ENCODE results near the gene EXD3. TPM values are rescaled to one million over a fixed set of nuclear protein-coding genes. Genes with fewer than 3 reads are reported as not detected.

Gene EXD3
- total and polyA plus RNA-seq, 2 of the 4 experiments (the other 2 are of a cell fraction): 1.1 to 7.4 TPM

GRCh38 chr9:137265496-137266161 is 157.3 kb downstream of the EXD3 start:
- CTCF ChIA-PET: no interaction called here

More at GRCh38 chr9:137265496-137266161, 157.3 kb downstream of the EXD3 start:
- Histone ChIP-seq H2BK120ac (ENCODE audit: low read depth, low read length) (no peak overlapping the region), H2BK20ac (ENCODE audit: low read depth, low read length) (no peak overlapping the region), H2AK9ac (replicated peaks; ENCODE audit: low read depth, low read length, poor library complexity) (no peak overlapping the region), H2BK15ac (ENCODE audit: low read depth, low read length) (no peak overlapping the region), H4K5ac (ENCODE audit: low read depth, low read length) (no peak overlapping the region), H3K56ac (ENCODE audit: extremely low read depth, insufficient read depth, low read length) (no peak overlapping the region), H3K4me1 (ENCODE audit: control insufficient read depth, insufficient read depth, low read length) (peaks cover 12% of the 10 kb centered on the region), H3K27ac (ENCODE audit: insufficient read depth, low read length) (no peak overlapping the region), H4K91ac (ENCODE audit: insufficient read depth, low read depth, low read length) (no peak overlapping the region), H3K27me3 (ENCODE audit: control insufficient read depth, insufficient read depth, low read length) (no peaks in the 10 kb centered on the region), H3K4me2 (ENCODE audit: low read depth, low read length) (no peak overlapping the region), H3K9ac (ENCODE audit: low read depth, low read length) (no peak overlapping the region), H3K9me3 (ENCODE audit: control insufficient read depth, insufficient read depth, low read length) (no peaks in the 10 kb centered on the region), H3K14ac (replicated peaks; ENCODE audit: low read depth, low read length) (no peak overlapping the region), H3K36me3 (ENCODE audit: control insufficient read depth, insufficient read depth, low read length) (peaks cover 51% of the 10 kb centered on the region), H3K9me1 (ENCODE audit: insufficient read depth, low read length) (peaks cover 14% of the 10 kb centered on the region), H3K4me3 (ENCODE audit: insufficient read depth, low read depth, low read length) (no peak overlapping the region), H2AFZ (replicated peaks; ENCODE audit: low read length, poor library complexity) (no peak overlapping the region), H4K8ac (ENCODE audit: low read depth in 2 of 2, low read length in 2 of 2) (no peak overlapping the region), H3K79me1 (ENCODE audit: low read depth in 1 of 2, low read length in 2 of 2) (peaks cover 13 to 48% of the 10 kb centered on the region in 2 experiments; a peak in 3 of 4 replicates), H2AK5ac (ENCODE audit: low read depth, low read length) (no peak overlapping the region), H3K18ac (ENCODE audit: low read depth, low read length) (no peak overlapping the region), H3K4ac (ENCODE audit: low read depth, low read length) (no peak overlapping the region), H4K20me1 (ENCODE audit: insufficient read depth, low read length) (peaks cover 24% of the 10 kb centered on the region), H2BK5ac (ENCODE audit: low read depth, low read length, poor library complexity, severe bottlenecking) (no peak overlapping the region), H3K23ac (ENCODE audit: low read depth, low read length) (no peak overlapping the region)
- POLR2A ChIA-PET (ENCODE audit: unreplicated experiment): interaction anchor here (0.6 kb wide), 1 partner anchor 19 kb away, joined by 7 read pairs; no protein-coding TSS in a partner anchor
- intact Hi-C loops (cut with micrococcal nuclease): no loop called here
- DNase-seq: no peak
- no peak for ATAC-seq (ENCODE audit: low read depth)
- TF ChIP-seq MXI1 (IDR thresholded peaks at IDR 0.05; ENCODE audit: borderline replicate concordance, low read depth, low read length): no peak
- TF ChIP-seq RFX5 (IDR thresholded peaks at IDR 0.05; ENCODE audit: low read depth, low read length): no peak
- TF ChIP-seq, protein P1, sequence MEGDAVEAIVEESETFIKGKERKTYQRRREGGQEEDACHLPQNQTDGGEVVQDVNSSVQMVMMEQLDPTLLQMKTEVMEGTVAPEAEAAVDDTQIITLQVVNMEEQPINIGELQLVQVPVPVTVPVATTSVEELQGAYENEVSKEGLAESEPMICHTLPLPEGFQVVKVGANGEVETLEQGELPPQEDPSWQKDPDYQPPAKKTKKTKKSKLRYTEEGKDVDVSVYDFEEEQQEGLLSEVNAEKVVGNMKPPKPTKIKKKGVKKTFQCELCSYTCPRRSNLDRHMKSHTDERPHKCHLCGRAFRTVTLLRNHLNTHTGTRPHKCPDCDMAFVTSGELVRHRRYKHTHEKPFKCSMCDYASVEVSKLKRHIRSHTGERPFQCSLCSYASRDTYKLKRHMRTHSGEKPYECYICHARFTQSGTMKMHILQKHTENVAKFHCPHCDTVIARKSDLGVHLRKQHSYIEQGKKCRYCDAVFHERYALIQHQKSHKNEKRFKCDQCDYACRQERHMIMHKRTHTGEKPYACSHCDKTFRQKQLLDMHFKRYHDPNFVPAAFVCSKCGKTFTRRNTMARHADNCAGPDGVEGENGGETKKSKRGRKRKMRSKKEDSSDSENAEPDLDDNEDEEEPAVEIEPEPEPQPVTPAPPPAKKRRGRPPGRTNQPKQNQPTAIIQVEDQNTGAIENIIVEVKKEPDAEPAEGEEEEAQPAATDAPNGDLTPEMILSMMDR (conservative IDR thresholded peaks at IDR 0.05; ENCODE audit: low read depth, low read length): no peak
- no peak for TF ChIP-seq MAZ (IDR thresholded peaks at IDR 0.05; ENCODE audit: borderline replicate concordance, low read depth, low read length)
- no peak for TF ChIP-seq NFE2L2 (IDR thresholded peaks at IDR 0.05; ENCODE audit: low read depth, low read length)
- TF ChIP-seq MAFK (IDR thresholded peaks at IDR 0.05; ENCODE audit: low read depth, low read length): no peak
- no peak for TF ChIP-seq RCOR1 (IDR thresholded peaks at IDR 0.05; ENCODE audit: insufficient replicate concordance, low read length)
- TF ChIP-seq CEBPB (IDR thresholded peaks at IDR 0.05; ENCODE audit: low read depth, low read length): no peak
- TF ChIP-seq BHLHE40 (IDR thresholded peaks at IDR 0.05; ENCODE audit: low read depth, low read length): no peak
- TF ChIP-seq FOS (IDR thresholded peaks at IDR 0.05; ENCODE audit: low read depth, low read length): no peak
- no peak for TF ChIP-seq POLR2A (IDR thresholded peaks at IDR 0.05; ENCODE audit: low read depth, low read length)
- TF ChIP-seq CHD1 (IDR thresholded peaks at IDR 0.05; ENCODE audit: low read depth, low read length): no peak
- no peak for TF ChIP-seq SMC3 (IDR thresholded peaks at IDR 0.05; ENCODE audit: low read depth, low read length)
- TF ChIP-seq USF2 (IDR thresholded peaks at IDR 0.05; ENCODE audit: low read depth, low read length): no peak
- TF ChIP-seq, protein P2, sequence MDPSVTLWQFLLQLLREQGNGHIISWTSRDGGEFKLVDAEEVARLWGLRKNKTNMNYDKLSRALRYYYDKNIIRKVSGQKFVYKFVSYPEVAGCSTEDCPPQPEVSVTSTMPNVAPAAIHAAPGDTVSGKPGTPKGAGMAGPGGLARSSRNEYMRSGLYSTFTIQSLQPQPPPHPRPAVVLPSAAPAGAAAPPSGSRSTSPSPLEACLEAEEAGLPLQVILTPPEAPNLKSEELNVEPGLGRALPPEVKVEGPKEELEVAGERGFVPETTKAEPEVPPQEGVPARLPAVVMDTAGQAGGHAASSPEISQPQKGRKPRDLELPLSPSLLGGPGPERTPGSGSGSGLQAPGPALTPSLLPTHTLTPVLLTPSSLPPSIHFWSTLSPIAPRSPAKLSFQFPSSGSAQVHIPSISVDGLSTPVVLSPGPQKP (IDR thresholded peaks at IDR 0.05; ENCODE audit: borderline replicate concordance, low read depth, low read length): no peak
- TF ChIP-seq RAD21 (IDR thresholded peaks at IDR 0.05; ENCODE audit: low read length): no peak
- in situ Hi-C loops (cut with MboI; ENCODE audit: low sequenced_read_pairs): no loop called here
- no TSS peak for BruUV-seq (replicated peaks)
- dilution Hi-C loops (cut with HindIII; ENCODE audit: low sequenced_read_pairs, unreplicated experiment): no loop called here
- 99% methylated on average over 12 of the region's 29 CpGs; no CpG with 5 or more reads in 1 of the 2 experiments for WGBS, 2 experiments (ENCODE audit: extremely low coverage in 2 of 2, insufficient read length in 1 of 2)

Data from IMR-90 (cell line).